NCI-H526 treated with DMSO at 0.1 percent for 48 hours (cell line): Measurements from ENCODE around the gene RSRC1.
"Not testable (repeated sequence)": the region's sequence is repeated elsewhere in the genome, so short reads cannot be mapped to it uniquely, and the experiment has no call there.

Experiments used
- DNase-seq: peaks from one replicate; lab custom pipeline; 2025; lab: John Stamatoyannopoulos, UW

RSRC1 gene

DNA sequence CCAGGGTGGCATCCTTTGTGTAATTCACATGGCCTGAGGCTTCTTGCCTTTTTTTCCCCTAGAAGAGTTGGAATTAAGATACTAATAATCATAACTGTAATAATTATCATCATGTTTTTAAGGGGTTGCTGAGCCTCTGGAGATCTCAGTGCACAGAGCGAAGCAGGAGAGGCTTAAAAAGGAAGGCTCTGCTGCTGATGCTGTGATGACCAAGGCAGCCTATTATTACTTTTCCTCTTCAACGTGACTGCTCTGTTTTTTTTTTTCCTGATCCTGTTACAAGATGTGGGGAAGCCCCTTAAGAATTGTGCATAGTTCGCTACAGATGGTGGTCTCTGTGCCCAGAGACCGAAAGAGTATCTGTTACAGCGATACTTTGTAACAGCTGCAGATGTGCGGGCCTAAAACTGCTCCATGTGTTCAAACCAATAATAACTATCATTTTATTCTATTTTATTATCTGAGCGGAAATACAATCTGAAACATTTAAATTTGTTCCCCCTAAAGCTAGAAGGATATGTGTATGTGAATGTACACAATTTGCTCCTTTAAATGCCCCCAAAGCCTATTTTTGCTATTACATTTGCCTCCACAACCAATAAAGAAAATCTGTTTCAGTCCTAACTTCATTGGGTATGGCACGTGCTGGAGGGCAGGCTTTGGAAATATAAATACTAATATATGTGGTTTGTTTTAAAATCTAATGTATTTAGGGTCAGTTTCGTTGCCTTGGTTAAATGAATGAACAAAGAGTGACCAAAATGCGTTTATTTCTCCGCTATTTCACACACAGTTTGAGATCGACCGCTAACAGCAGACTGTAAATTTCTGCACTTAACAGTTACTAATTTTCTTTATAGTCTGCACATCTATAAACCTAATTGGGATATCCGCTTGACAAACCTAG lies 8.3 kb upstream of the RSRC1 start:
- no peak for DNase-seq

DNA sequence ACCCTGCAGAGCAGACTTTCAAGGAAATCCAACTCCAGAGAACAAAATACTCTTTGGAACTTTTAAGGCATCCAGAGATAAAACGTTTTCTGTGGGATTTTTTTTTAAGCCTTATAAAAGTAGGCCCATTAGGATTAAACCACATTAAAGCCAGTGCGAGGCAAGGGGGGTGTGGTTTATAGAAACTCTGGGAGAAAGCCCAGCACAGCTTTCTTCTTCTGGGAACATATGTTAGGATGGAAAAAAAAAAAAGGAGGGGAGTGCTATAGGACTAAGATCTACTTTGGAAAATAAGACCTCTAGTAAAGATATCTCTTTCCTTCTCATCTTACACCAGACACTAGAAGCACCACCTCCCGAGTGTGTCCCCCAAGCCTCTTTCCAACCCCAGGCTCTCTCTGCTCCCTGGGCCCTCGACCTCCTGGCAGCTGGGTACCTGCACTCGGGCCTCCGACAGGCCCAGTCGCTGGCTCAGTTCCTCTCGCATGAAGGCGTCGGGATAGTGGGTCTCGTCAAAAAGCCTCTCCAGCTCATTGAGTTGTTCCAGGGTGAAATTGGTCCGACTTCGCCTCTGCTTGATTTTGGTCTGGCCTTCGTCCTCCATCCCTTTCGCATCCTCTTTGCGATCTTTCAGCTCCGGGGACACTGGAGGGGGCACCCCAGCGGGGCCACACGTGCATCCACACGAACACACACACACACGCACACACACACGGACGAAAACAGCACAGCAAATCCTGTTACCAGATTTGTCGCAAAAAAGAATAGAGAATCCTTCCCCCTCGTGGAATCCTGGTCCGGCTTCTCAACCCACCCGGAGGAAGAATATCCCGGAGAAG lies 7.4 kb upstream of the RSRC1 start:
- DNase-seq = no peak

DNA sequence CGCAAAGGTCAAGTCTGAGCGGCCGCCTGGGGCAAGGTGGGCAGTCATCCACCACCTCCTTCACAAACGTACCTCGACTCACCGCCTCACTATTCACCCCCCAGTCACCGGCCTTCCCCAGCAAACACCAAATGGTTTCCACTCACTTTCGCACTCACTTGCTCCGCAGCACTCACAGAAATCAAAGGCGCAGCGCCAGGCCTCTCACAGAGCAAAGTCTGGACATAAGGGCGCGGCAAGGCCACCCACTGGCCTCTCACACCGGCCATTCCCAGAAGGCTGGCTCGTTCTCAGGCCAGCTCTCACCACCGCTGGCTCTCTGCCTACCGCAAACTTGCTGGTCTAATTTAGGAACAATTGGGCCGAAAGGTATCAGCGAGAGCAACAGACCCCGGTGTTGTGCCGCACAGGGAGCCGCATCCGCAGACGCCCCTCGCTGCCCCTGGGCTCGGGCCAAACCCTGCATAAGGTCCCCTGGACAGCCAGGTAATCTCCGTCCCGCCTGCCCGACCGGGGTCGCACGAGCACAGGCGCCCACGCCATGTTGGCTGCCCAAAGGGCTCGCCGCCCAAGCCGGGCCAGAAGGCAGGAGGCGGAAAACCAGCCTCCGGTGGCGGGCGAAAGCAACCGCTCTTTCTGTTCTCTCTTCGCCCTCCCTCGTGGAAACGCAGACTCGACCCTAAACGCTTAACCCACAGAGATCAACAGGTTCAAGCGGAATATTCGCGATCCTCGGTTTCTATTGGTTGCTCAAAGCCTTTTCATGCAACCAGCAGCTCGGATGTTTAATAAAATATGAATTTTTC lies 6.6 kb upstream of the RSRC1 start:
- DNase-seq = no peak

DNA sequence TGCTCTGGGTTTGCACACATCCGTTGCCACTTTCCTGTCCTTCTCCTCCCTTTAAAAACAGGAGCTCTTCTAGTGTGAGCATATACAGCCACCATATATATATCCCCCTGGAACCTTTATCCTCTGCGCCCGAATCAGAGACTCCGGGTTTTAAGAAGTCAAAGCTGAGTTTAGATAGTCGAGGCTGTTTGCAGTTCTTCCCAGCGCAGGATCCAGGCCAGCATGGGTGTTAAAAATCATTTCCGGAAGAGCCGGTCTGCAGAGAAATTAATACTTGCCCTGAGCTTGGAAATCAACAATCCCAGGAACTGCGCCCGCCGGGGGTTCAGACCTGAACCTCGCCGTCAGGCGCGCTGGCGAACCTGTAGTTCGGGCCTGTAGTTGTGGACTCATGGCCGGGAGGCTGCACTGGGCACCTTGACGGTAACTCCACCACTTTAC lies 6.0 kb upstream of the RSRC1 start:
- DNase-seq = no peak

DNA sequence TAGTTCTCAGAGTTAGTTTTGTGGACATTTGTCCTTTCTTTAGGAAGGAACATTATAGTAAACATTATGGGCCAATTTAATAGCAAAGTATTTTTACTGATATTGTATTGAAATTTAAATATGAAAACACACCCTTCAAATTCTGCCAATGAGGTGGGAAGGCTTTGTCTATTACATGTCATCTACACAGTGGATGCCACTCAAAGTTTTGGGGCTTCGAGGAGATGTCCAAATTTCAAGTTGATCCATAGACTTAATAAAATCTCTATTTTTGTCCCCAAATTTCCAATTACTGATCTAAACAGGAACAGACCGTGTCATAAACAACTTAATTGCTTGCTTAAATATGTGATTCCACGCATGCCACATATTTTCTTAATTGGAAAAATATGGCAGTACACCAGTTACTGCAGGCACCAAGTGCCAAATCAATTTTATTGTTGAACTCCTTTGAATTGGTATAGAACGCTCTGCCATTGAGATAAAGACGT lies 5.4 kb upstream of the RSRC1 start:
- no peak for DNase-seq

- DNase-seq = no peak
These were observed 4.7 kb upstream of the RSRC1 start for GRCh38 chr3:158105119-158105709.

DNA sequence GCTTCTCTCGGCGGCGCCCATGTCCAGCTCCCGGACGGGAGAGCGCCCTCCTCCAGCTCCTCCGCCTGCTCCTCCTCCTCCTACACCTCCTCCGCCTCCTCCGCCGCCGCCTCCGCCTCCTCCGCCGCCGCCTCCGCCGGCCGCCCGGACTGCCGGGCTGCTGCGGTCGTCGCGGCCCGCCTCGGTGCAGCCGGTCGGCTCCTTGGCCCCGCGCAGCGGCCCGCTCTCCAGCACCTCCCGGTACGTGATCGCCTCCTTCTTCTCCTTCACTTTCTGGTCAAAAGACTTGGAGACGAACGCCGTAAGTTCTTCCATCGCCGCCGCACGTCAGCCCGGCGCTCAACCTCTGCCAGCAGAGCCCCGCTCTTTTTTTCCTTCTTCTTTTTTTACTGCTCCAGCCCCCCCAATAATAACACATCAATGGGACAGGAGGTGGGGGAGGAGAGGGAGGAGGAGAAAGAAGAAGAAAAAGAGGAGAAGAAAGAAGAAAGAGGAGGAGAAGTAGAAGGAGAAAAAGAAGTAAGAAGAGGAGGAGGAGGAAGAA lies 4.1 kb upstream of the RSRC1 start:
- DNase-seq = no peak

DNA sequence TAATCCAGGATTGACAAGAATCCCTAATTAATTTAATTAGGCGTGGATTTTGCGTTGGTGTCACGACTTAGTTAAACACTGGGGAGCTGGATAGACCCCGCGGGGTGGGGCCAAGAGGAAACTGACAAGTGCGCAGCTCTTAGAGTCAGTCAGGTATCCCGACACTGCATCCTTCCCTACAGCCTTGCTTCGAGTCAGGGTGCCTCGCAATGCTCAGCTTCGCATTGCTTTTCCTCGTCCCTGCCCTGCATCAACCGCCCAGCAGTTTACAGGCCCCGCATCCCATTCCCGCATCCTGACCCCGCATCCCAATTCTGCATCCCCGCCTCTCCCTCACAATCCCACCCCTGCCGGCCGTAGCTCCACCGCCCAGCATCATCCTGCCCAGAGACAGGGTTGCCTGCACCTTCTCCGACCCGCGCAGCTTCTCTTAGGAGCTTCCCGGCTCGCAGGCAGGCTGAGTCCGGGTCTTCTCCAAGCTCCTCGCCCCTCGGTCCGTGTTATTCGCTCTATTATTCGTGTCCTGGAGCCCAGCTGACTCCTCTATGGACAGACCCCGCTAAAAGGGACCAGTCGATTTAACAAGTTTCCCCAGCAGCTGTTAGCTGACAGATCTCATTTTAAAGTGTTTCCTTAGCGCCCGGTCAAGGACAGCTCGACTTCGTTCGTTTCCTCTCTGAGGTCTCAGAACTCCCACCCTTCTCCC lies 3.0 kb upstream of the RSRC1 start:
- DNase-seq = peak; percentile 44

DNA sequence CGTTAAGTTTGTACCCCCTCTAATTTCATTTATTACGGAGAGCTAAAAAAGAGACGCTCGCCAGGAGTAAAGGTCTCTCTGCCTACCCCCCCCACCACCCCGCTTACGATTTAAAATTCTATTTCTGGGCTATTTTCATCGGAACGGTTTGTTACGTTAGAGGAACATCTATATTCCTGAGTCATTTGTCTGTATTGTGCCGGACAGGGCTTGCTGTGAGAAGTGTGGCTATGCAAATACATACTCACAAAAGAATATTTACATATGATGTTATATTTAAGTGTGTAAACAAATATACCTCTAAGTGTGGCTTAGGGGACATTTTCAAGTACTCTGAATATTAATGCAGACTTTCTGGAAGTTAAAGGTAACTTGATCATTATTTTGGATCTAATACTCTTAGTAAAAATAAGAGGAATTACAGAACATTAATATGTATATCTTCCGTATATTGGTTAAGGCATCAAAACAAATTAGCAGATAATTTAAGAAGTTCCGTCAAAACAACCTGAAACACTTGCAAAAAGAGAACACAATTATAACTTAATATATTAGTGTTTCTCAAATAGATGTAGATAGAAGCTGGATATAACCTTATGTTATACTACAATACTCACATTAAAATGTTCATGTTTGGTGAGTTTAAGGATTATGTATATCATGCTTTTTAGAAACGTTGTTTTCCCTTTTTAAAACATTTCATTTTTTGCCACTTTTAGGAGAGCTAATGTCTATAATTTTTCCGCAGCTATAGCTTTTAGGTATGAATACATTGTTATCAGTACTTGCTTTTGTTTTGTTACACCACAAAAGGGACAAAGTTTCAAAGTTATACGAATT lies 2.1 kb upstream of the RSRC1 start:
- peak; percentile 48 for DNase-seq

DNA sequence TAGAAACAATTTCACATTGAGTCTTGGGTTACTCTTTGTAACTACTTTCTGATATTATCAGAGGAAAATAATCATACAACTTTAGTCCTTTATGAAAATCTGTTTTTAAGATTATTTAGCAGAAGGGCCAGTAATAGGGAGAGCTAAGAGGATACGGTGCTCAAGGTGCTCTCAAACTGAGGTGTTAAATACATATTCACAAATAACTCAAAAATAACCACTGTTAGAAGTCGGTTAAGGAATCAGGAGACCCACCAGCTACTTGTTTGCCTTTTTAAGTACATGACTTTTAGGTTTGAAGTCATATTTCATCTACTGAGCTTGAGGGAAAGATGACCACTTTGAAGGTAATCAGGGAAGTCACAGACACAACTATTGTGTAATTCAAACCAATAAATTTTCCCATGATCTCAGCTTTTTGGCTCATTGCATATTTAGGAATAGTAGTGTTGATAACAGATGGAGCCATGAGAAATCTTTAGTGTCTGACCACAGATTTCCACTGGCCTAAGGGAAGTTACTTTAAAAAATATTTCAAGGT lies 1.4 kb upstream of the RSRC1 start:
- DNase-seq = no peak

DNA sequence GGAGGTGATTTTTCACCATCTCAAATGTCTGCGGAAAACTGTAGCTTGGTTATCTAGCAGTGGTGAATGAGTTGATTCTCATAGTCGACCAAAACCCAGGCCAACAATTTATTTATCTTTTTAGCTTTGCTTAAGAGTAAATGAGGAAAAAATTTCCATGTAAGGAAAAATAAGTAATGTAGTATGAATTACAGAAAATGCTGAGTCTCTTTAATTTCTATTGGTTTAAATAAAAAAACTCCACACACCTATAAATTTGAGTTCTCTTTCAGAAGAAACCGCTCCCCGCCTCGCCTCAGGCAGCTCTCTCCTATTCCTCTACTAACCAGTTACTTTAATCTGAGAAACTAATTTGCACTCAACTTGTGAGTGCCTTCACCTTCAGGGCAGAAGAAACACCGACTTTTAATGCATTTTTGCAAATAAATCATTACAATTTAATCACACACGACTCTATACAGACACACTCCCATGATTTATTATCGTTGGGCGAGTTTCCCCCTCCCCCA lies 540 bp upstream of the RSRC1 start:
- no peak for DNase-seq

GRCh38 chr3:158110658-158111018 lies 749 bp downstream of the RSRC1 start:
- DNase-seq = no peak

DNA sequence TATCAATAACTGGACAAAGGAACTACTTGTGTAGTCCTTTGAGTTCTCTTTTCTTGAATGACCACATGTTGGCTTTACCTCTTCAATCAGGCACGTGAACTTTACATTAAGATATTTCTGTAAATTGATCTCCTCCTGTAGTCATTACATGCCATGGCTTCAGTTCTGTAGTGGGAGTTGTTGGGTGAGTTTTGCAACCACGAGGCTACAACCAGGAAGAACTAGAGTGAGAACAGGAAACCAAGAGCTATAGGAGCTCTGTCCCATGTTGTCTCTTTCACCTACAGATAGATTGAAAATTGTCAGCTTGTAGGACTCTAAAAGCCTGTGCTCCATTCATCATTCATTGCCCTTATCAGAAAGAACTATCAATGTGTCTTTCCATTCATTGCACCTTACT lies 2.0 kb downstream of the RSRC1 start:
- DNase-seq = no peak

DNA sequence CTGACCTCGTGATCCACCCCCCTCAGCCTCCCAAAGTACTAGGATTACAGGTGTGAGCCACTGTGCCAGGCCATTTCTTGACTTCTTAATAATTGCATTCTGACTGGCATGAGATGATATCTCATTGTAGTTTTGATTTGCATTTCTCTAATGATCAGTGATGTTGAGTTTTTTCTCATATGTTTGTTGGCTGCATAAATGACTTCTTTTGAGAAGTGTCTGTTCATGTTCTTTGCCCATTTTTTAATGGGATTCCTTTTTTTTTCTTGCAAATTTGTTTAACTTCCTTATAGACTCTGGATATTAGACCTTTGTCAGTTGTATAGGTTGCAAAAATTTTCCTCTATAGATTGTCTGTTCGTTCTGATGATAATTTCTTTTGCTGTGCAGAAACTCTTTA lies 3.7 kb downstream of the RSRC1 start:
- DNase-seq = not testable (repeated sequence)

- DNase-seq = no peak
These were observed 10.4 kb downstream of the RSRC1 start for GRCh38 chr3:158120330-158120729.

DNA sequence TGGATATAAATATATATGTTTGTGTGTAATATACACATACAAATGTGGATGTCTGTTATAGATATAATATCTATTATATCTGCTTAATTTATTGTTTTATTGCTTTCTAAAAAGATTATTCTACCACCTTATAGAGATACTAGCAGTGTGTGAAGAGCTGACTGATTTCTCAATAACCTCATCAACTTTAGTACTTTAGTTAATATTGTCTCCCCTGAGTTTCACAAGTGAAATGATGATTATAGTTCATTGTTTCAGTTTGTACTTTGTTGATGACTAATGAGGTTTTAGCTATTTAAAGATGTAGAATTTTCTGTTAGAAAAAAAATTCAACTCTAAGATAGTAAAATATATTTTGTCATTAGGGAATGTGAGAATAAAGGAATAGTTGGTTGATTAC lies 11.4 kb downstream of the RSRC1 start:
- DNase-seq = no peak

DNA sequence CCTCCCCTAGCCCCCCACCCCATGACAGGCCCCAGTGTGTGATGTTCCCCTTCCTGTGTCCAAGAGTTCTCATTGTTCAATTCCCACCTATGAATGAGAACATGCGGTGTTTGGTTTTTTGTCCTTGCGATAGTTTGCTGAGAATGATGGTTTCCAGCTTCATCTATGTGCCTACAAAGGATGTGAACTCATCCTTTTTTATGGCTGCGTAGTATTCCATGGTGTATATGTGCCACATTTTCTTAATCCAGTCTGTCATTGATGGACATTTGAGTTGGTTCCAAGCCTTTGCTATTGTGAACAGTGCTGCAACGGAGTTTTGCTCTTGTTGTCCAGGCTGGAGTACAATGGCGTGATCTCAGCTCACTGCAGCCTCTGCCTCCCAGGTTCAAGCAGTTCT lies 12.8 kb downstream of the RSRC1 start:
- DNase-seq = not testable (repeated sequence)

DNA sequence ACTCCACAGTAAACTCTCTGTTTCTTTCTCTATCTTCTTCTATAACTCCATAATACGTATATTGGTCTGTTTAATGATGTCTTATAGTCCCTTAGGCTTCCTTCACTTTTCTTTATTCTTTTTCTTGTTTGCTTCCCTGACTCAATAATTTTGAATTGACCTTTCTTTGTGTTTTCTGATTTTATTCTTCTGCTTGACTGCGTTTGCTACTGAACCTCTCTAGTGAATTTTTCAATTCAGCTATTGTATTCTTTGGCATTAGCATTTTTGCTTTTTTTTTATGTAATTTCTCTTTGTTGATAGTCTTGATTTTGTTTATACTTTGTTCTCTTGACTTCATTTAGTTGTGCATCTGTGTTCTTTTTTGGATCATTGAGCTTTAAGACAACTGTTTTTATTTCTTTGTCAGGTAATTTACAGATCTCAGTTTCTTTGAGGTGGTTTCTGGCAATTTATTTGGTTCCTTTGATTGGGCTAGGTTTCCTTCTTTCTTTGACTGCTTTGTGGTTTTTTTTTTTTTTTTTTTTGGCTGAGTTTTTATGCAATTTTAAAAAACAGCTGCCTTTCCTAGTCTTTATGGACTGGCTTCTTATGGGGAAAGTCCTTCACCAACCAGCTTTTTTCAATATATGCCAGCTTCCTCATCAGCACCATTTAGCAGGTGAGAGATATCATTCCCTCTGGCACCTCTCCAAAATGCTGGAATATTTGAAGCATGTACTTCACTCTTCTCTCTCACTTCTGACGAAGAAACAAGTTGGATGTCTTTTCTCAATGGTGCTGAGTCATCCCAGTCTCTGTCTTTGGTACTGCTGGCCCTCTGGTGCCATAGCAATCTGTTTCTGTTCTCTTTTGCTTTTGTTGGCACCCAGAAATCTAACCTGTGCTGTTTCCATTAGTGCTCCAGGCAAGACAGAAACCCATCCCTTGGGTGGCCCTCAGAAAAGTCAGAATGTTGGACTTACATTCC lies 17.6 kb downstream of the RSRC1 start:
- no peak for DNase-seq
